ENCODE measurements around the gene MACROD1. TPM values are rescaled to one million over a fixed set of nuclear protein-coding genes. Genes with fewer than 3 reads are reported as not detected.
A peak's percentile ranks its signal among the peaks of the same experiment; 100 is the strongest.

The MACROD1 gene
- total RNA-seq, 2 donors from 2014 or later: 31.6 to 47.0 TPM

- DNase-seq (no peak), ATAC-seq (no peak)
- intact Hi-C loops (cut with DNase I, micrococcal nuclease): no loop called here
Measured at GRCh38 chr11:64071849-64072248, 94.1 kb downstream of the MACROD1 start.

- intact Hi-C loops (cut with DNase I, micrococcal nuclease): no loop called here
- DNase-seq: no peak
Measured at GRCh38 chr11:64070314-64070681, 95.6 kb downstream of the MACROD1 start.

GRCh38 chr11:64069401-64070313 lies 96.3 kb downstream of the MACROD1 start:
- ATAC-seq (no peak), DNase-seq (no peak)
- intact Hi-C loops (cut with DNase I, micrococcal nuclease): no loop called here

More at GRCh38 chr11:64070314-64070681, 95.6 kb downstream of the MACROD1 start:
- ATAC-seq: no peak

GRCh38 chr11:64068705-64069400 lies 97.1 kb downstream of the MACROD1 start:
- intact Hi-C loops (cut with DNase I, micrococcal nuclease): no loop called here
- no peak for DNase-seq
- no peak for ATAC-seq

- no peak for ATAC-seq
- no peak for DNase-seq
- intact Hi-C loops (cut with DNase I, micrococcal nuclease): no loop called here
Measured at GRCh38 chr11:64067230-64067993, 98.5 kb downstream of the MACROD1 start.

GRCh38 chr11:64065712-64066111 lies 100.2 kb downstream of the MACROD1 start:
- DNase-seq (no peak), ATAC-seq (no peak)
- intact Hi-C loops (cut with DNase I, micrococcal nuclease): no loop called here

- no peak for DNase-seq
- intact Hi-C loops (cut with DNase I, micrococcal nuclease): no loop called here
- no peak for ATAC-seq
Measured at GRCh38 chr11:64065141-64065465, 100.8 kb downstream of the MACROD1 start.

- no peak for ATAC-seq
- intact Hi-C loops (cut with DNase I, micrococcal nuclease): no loop called here
- peak in 1 of 2 donors; percentile 40 for DNase-seq
Measured at GRCh38 chr11:64064374-64065140, 101.4 kb downstream of the MACROD1 start.

- DNase-seq (no peak), ATAC-seq (no peak)
Measured at GRCh38 chr11:64063777-64064176, 102.1 kb downstream of the MACROD1 start.

GRCh38 chr11:64062185-64063039 lies 103.5 kb downstream of the MACROD1 start:
- DNase-seq (no peak), ATAC-seq (no peak)
- intact Hi-C loops (cut with DNase I, micrococcal nuclease): no loop called here

More at GRCh38 chr11:64063777-64064176, 102.1 kb downstream of the MACROD1 start:
- intact Hi-C loops (cut with DNase I, micrococcal nuclease): no loop called here

GRCh38 chr11:64060861-64061444 lies 105.0 kb downstream of the MACROD1 start:
- intact Hi-C loops (cut with DNase I, micrococcal nuclease): no loop called here
- DNase-seq (peak in 1 of 2 donors; percentile 60), ATAC-seq (peak; percentile 57)

GRCh38 chr11:64060263-64060860 lies 105.6 kb downstream of the MACROD1 start:
- ATAC-seq (no peak), DNase-seq (no peak)
- intact Hi-C loops (cut with DNase I, micrococcal nuclease): no loop called here

GRCh38 chr11:64059339-64060140 lies 106.4 kb downstream of the MACROD1 start:
- intact Hi-C loops (cut with DNase I, micrococcal nuclease): no loop called here
- ATAC-seq (no peak), DNase-seq (no peak)

GRCh38 chr11:64058494-64058893 lies 107.4 kb downstream of the MACROD1 start:
- DNase-seq (peak in 1 of 2 donors; percentile 46), ATAC-seq (no peak)
- intact Hi-C loops (cut with DNase I, micrococcal nuclease): no loop called here

GRCh38 chr11:64057890-64058289 lies 108.0 kb downstream of the MACROD1 start:
- intact Hi-C loops (cut with DNase I, micrococcal nuclease): no loop called here
- ATAC-seq: no peak
- no peak for DNase-seq

GRCh38 chr11:64056861-64057260 lies 109.1 kb downstream of the MACROD1 start:
- no peak for ATAC-seq
- no peak for DNase-seq
- intact Hi-C loops (cut with DNase I, micrococcal nuclease): no loop called here

Data from left colon (tissue), 2 donors.